ENCODE results near the gene RNLS. TPM values are rescaled to one million over a fixed set of nuclear protein-coding genes. Genes with fewer than 3 reads are reported as not detected.

RNLS gene
- total RNA-seq, result 11.9 TPM

- peak; percentile 79 for DNase-seq
These were observed at the start of gene RNLS for GRCh38 chr10:88582806-88583583. Gene RNLS (minus strand): TSS chr10:88583318.

GRCh38 chr10:88624840-88625239, 41.7 kb upstream of the RNLS start:
- no peak for DNase-seq

- no peak for DNase-seq
These were observed 40.7 kb upstream of the RNLS start for GRCh38 chr10:88623835-88624234.

- no peak for DNase-seq
These were observed 37.3 kb upstream of the RNLS start for GRCh38 chr10:88620441-88620840.

- DNase-seq, result no peak
These were observed 35.4 kb upstream of the RNLS start for GRCh38 chr10:88618496-88618895.

GRCh38 chr10:88617772-88618300, 34.7 kb upstream of the RNLS start:
- DNase-seq, result no peak

GRCh38 chr10:88616250-88616977, 33.3 kb upstream of the RNLS start:
- peak; percentile 52 for DNase-seq

GRCh38 chr10:88608780-88609179, 25.7 kb upstream of the RNLS start:
- no peak for DNase-seq

GRCh38 chr10:88608052-88608732, 25.1 kb upstream of the RNLS start:
- DNase-seq, result no peak

GRCh38 chr10:88598055-88598454, 14.9 kb upstream of the RNLS start:
- DNase-seq, result no peak

GRCh38 chr10:88594482-88594881, 11.4 kb upstream of the RNLS start:
- DNase-seq, result no peak

GRCh38 chr10:88592906-88593305, 9.8 kb upstream of the RNLS start:
- DNase-seq, result no peak

- DNase-seq, result no peak
These were observed 9.3 kb upstream of the RNLS start for GRCh38 chr10:88592381-88592780.

GRCh38 chr10:88586462-88586861, 3.3 kb upstream of the RNLS start, which contains the start of gene LIPJ:
Gene LIPJ (plus strand): TSS chr10:88586762. CDS start chr10:88590688, 3,926 bp downstream.
- no peak for DNase-seq

- DNase-seq, result no peak
These were observed 453 bp upstream of the RNLS start for GRCh38 chr10:88583584-88583957.

GRCh38 chr10:88582411-88582805, 710 bp downstream of the RNLS start:
- no peak for DNase-seq

- peak; percentile 24 for DNase-seq
These were observed 18.0 kb downstream of the RNLS start for GRCh38 chr10:88565072-88565471.

GRCh38 chr10:88562152-88562551, 21.0 kb downstream of the RNLS start:
- no peak for DNase-seq

- no peak for DNase-seq
These were observed 25.5 kb downstream of the RNLS start for GRCh38 chr10:88557658-88558057.

GRCh38 chr10:88557256-88557655, 25.9 kb downstream of the RNLS start:
- no peak for DNase-seq

- no peak for DNase-seq
These were observed 27.8 kb downstream of the RNLS start for GRCh38 chr10:88555190-88555908.

GRCh38 chr10:88553116-88553752, 29.9 kb downstream of the RNLS start:
- peak; percentile 80 for DNase-seq

All from tongue (tissue), 2 donors.